A673 (cell line): ENCODE data around the gene AP1S2. TPM values are rescaled to one million over a fixed set of nuclear protein-coding genes. Genes with fewer than 3 reads are reported as not detected.

Experiments
- BruUV-seq: library from RNA; stranded (reverse); fragments of 400-500 nt; replicated peaks from 2 replicates; lab custom pipeline; 2021; lab: Mats Ljungman, UMichigan
- CTCF ChIA-PET: fragments of 300-600 bp; sonication (Branson Sonifier 250); formaldehyde crosslinking; loops from one replicate; lab custom pipeline; 2022; ENCODE audit warnings: antibody characterized with exemption; lab: Charles Lee
- POLR2A ChIA-PET: fragments of 300-600 bp; sonication (Branson Sonifier 250); formaldehyde crosslinking; loops from one replicate; lab custom pipeline; 2022; ENCODE audit warnings: antibody characterized with exemption; ENCODE audit not compliant: low non-redundant PET; lab: Charles Lee
- DNase-seq: peaks from one replicate; pipeline ENCODE4 v3.0.0-alpha.2; 2015; ENCODE audit warnings: low spot score
- H3K27ac ChIP-seq: fragments of 200-600 bp; sonication (generic); 2 replicates; pipeline ENCODE4 v1.5.1; 2016; ENCODE audit warnings: mixed run types, low read depth, mild to moderate bottlenecking, mixed read lengths, antibody characterized with exemption, low read length; ENCODE audit not compliant: poor library complexity, severe bottlenecking
- H3K27me3 ChIP-seq: fragments of 200-600 bp; sonication (generic); replicated peaks from 2 replicates; pipeline ENCODE4 v1.6.1; 2017; ENCODE audit warnings: mixed run types, low read depth, mild to moderate bottlenecking, mixed read lengths, antibody characterized with exemption, low read length; ENCODE audit not compliant: insufficient read depth, poor library complexity
- H3K36me3 ChIP-seq: fragments of 200-600 bp; sonication (generic); 2 replicates; pipeline ENCODE4 v1.6.1; 2016; ENCODE audit warnings: mixed run types, mild to moderate bottlenecking, mixed read lengths, antibody characterized with exemption, low read length; ENCODE audit not compliant: insufficient read depth, poor library complexity, severe bottlenecking
- H3K4me1 ChIP-seq: fragments of 200-600 bp; sonication (generic); 2 replicates; pipeline ENCODE4 v1.6.1; 2017; ENCODE audit warnings: mixed run types, mild to moderate bottlenecking, mixed read lengths, antibody characterized with exemption, low read length; ENCODE audit not compliant: insufficient read depth, poor library complexity, severe bottlenecking
- H3K4me3 ChIP-seq: fragments of 200-600 bp; sonication (generic); 2 replicates; pipeline ENCODE4 v1.5.1; 2016; ENCODE audit warnings: low read depth, mixed run types, mild to moderate bottlenecking, mixed read lengths, low read length; ENCODE audit not compliant: poor library complexity, severe bottlenecking
- H3K9me3 ChIP-seq: fragments of 200-600 bp; sonication (generic); 2 replicates; pipeline ENCODE4 v1.6.1; 2016; ENCODE audit warnings: mixed run types, low read depth, mild to moderate bottlenecking, mixed read lengths, antibody characterized with exemption, low read length; ENCODE audit not compliant: poor library complexity, severe bottlenecking
- EZH2 ChIP-seq: fragments of 200-600 bp; sonication (generic); IDR thresholded peaks from 2 replicates; pipeline ENCODE4 v1.6.1; 2017; ENCODE audit warnings: borderline replicate concordance, low read depth, mild to moderate bottlenecking, mixed read lengths, antibody characterized with exemption, low read length; ENCODE audit not compliant: poor library complexity, severe bottlenecking
- intact Hi-C: fragments of 100-400 bp; cut with micrococcal nuclease; formaldehyde crosslinking; loops from one replicate; pipeline ENCODE4 v1.10.0; 2022; ENCODE audit not compliant: unreplicated experiment
- total RNA-seq: library from RNA; stranded (reverse); gene quantifications from 2 replicates; pipeline ENCODE4 v1.2.3, GENCODE V29; 2021
- TF ChIP-seq, protein P1 (sequence below): fragments of 300-800, 200-600 bp; sonication (generic); conservative IDR thresholded peaks from 2 replicates; pipeline ENCODE4 v1.5.1; 2017; ENCODE audit warnings: low read depth, mild to moderate bottlenecking, antibody characterized with exemption, low read length, moderate library complexity, mixed read lengths

AP1S2 gene
- total RNA-seq, 1 experiment from 2014 or later = 59.3 TPM

DNA sequence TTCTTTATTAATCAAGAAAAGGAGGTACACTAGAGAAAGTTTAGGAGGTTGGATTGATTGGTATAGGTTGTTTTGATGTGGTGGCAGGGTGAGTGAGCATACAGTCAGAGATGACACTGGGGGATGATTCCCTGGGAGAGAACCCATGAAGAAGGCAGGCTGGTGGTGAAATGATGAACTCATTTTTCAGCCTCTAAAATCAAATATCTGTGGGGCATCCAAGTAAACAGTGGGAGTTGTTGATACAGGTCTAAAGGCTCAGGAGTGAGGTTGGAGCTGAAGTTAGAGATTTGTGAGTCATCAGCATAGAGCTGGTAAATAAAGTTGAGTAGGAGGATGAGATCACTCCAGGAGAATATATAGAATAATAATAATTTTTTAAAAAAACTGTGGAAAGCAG is 10.0 kb upstream of the AP1S2 start:
- DNase-seq = no peak
- Histone ChIP-seq H3K36me3 (no peaks in the 10 kb centered on the region), H3K4me3 (no peak overlapping the region), H3K4me1 (no peaks in the 10 kb centered on the region), H3K27me3 (peaks cover 13% of the 10 kb centered on the region), H3K27ac (no peak overlapping the region), H3K9me3 (no peaks in the 10 kb centered on the region)
- ChIA-PET POLR2A (no interaction called here), CTCF (no interaction called here)
- intact Hi-C loops = no loop called here
- no TSS peak for BruUV-seq
- TF ChIP-seq, protein P1, sequence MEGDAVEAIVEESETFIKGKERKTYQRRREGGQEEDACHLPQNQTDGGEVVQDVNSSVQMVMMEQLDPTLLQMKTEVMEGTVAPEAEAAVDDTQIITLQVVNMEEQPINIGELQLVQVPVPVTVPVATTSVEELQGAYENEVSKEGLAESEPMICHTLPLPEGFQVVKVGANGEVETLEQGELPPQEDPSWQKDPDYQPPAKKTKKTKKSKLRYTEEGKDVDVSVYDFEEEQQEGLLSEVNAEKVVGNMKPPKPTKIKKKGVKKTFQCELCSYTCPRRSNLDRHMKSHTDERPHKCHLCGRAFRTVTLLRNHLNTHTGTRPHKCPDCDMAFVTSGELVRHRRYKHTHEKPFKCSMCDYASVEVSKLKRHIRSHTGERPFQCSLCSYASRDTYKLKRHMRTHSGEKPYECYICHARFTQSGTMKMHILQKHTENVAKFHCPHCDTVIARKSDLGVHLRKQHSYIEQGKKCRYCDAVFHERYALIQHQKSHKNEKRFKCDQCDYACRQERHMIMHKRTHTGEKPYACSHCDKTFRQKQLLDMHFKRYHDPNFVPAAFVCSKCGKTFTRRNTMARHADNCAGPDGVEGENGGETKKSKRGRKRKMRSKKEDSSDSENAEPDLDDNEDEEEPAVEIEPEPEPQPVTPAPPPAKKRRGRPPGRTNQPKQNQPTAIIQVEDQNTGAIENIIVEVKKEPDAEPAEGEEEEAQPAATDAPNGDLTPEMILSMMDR = no peak

DNA sequence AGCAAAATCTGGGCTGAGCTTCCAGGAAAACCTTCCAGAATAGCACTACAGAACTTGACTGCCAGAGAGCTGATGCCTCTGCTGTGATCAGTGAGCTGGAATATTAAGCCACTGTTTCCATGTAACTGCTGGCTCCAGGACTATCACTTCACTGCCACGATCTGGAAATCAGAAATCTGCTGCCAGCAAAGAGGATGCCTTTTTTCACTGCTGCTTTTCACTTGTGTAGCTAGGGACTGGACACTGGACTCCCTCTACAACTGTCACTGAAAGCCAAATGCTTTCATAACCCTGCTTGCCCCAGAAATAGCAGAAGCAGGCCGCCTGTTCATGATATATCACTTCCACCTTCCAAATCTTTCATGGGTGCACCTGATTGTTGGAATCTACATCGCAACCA is 9.4 kb upstream of the AP1S2 start:
- CTCF ChIA-PET = interaction anchor here (0.6 kb wide), 1 partner anchor 384 kb away, joined by 3 read pairs; no protein-coding TSS in a partner anchor
- intact Hi-C loops = no loop called here
- Histone ChIP-seq H3K9me3 (no peaks in the 10 kb centered on the region), H3K36me3 (no peaks in the 10 kb centered on the region), H3K4me1 (no peaks in the 10 kb centered on the region), H3K27ac (no peak overlapping the region), H3K4me3 (no peak overlapping the region), H3K27me3 (peaks cover 9% of the 10 kb centered on the region)
- no TSS peak for BruUV-seq
- POLR2A ChIA-PET = no interaction called here
- no peak for TF ChIP-seq EZH2
- TF ChIP-seq, protein P1 = no peak
- DNase-seq = no peak

DNA sequence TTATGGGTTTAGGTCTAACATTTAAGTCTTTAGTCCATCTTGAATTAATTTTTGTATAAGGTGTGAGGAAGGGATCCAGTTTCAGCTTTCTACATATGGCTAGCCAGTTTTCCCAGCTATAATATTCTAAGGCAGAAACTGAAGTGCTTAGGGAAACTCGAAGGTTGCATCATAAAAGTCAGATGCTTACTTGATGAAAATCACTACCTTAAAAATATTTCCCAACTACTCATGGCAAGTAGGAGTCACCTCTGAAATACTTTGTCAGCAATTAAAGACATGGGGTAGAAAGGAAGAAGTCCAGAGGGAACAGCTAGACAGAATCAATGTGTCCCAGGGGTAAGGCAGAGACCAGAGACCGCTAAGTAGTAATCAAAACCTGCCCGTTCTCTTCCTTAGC is 6.3 kb upstream of the AP1S2 start:
- CTCF ChIA-PET = no interaction called here
- POLR2A ChIA-PET = no interaction called here
- no TSS peak for BruUV-seq
- DNase-seq = no peak
- Histone ChIP-seq H3K27me3 (peaks cover 9% of the 10 kb centered on the region), H3K4me3 (no peak overlapping the region), H3K4me1 (peaks cover 4% of the 10 kb centered on the region), H3K9me3 (no peaks in the 10 kb centered on the region), H3K36me3 (no peaks in the 10 kb centered on the region), H3K27ac (no peak overlapping the region)
- TF ChIP-seq EZH2 = no peak
- TF ChIP-seq, protein P1 = no peak
- intact Hi-C loops = no loop called here
